ENCODE data around the gene HEXD.
"Not testable (repeated sequence)": the region's sequence is repeated elsewhere in the genome, so short reads cannot be mapped to it uniquely, and the experiment has no call there.

The HEXD gene

GRCh38 chr17:82397449-82398335 lies 20.5 kb upstream of the HEXD start:
- no peak for DNase-seq

GRCh38 chr17:82399041-82399441 lies 19.1 kb upstream of the HEXD start:
- DNase-seq: no peak

- no peak for DNase-seq
These were observed 18.5 kb upstream of the HEXD start for GRCh38 chr17:82399601-82400101.

GRCh38 chr17:82400206-82400605 lies 17.9 kb upstream of the HEXD start:
- no peak for DNase-seq

- DNase-seq: peak; percentile 38
These were observed 17.3 kb upstream of the HEXD start for GRCh38 chr17:82400830-82401229.

GRCh38 chr17:82402865-82403264 lies 15.3 kb upstream of the HEXD start:
- no peak for DNase-seq

GRCh38 chr17:82403662-82404660 lies 14.2 kb upstream of the HEXD start:
- DNase-seq: no peak

- DNase-seq: no peak
These were observed 13.1 kb upstream of the HEXD start for GRCh38 chr17:82405051-82405450.

GRCh38 chr17:82406131-82406671 lies 11.9 kb upstream of the HEXD start:
- no peak for DNase-seq

GRCh38 chr17:82407255-82407654 lies 10.9 kb upstream of the HEXD start:
- no peak for DNase-seq

- no peak for DNase-seq
These were observed 9.7 kb upstream of the HEXD start for GRCh38 chr17:82408288-82408937.

- no peak for DNase-seq
These were observed 9.2 kb upstream of the HEXD start for GRCh38 chr17:82408938-82409318.

GRCh38 chr17:82410014-82410716 lies 8.0 kb upstream of the HEXD start:
- DNase-seq: no peak

- no peak for DNase-seq
These were observed 6.6 kb upstream of the HEXD start for GRCh38 chr17:82411396-82412053.

GRCh38 chr17:82412081-82412480 lies 6.1 kb upstream of the HEXD start:
- not testable (repeated sequence) for DNase-seq

GRCh38 chr17:82412535-82413520 lies 5.3 kb upstream of the HEXD start:
- DNase-seq: no peak

- DNase-seq: no peak
These were observed 3.4 kb upstream of the HEXD start for GRCh38 chr17:82414548-82415281.

- no peak for DNase-seq
These were observed 2.8 kb upstream of the HEXD start for GRCh38 chr17:82415336-82415735.

- no peak for DNase-seq
These were observed 2.4 kb upstream of the HEXD start for GRCh38 chr17:82415786-82416185.
